Activated CD8-positive, alpha-beta T cell treated with anti-CD3 and anti-CD28 coated beads for 36 hours (primary cell): ENCODE results near the gene GLDC. TPM values are rescaled to one million over a fixed set of nuclear protein-coding genes. Genes with fewer than 3 reads are reported as not detected.

Experiments used
- ATAC-seq: fragments of 200-7000 bp; cut with Tn5 transposase; one replicate; pipeline ENCODE4 v1.10.0; 2021; ENCODE audit warnings: mild to moderate bottlenecking, moderate library complexity
- CTCF ChIA-PET: fragments of 350-600 bp; sonication (Branson Sonifier 250); formaldehyde crosslinking; loops from one replicate; lab custom pipeline; 2021; ENCODE audit warnings: antibody characterized with exemption; lab: Charles Lee
- POLR2A ChIA-PET: fragments of 350-600 bp; sonication (Branson Sonifier 250); formaldehyde crosslinking; loops from one replicate; lab custom pipeline; 2021; ENCODE audit warnings: antibody characterized with exemption; lab: Charles Lee
- DNase-seq: peaks from one replicate; pipeline ENCODE4 v3.0.0-alpha.2; 2020
- H3K27ac Mint-ChIP-seq: one replicate; pipeline ENCODE4 v1.8.0; 2021; ENCODE audit warnings: mild to moderate bottlenecking, mixed read lengths
- H3K27me3 Mint-ChIP-seq: one replicate; pipeline ENCODE4 v1.8.0; 2021; ENCODE audit warnings: mixed read lengths
- H3K36me3 Mint-ChIP-seq: one replicate; pipeline ENCODE4 v1.8.0; 2021; ENCODE audit warnings: low read depth, mixed read lengths
- H3K4me1 Mint-ChIP-seq: one replicate; pipeline ENCODE4 v1.8.0; 2021; ENCODE audit warnings: low read depth, mixed read lengths
- H3K4me3 Mint-ChIP-seq: one replicate; pipeline ENCODE4 v1.8.0; 2021; ENCODE audit warnings: mild to moderate bottlenecking, moderate library complexity, mixed read lengths
- H3K9me3 Mint-ChIP-seq: one replicate; pipeline ENCODE4 v1.8.0; 2021; ENCODE audit warnings: mixed read lengths
- intact Hi-C: fragments of 100-400 bp; cut with micrococcal nuclease; formaldehyde crosslinking; loops from one replicate; pipeline ENCODE4 v1.10.0; 2022
- total RNA-seq, 2 experiments: library from RNA; stranded (reverse); gene quantifications; one replicate each; pipeline ENCODE4 v1.2.3, GENCODE V29; 2021
- TF ChIP-seq, protein P1 (sequence below): fragments of 200-600 bp; IDR thresholded peaks from one replicate; pipeline ENCODE4 v1.8.0; 2022; ENCODE audit warnings: antibody characterized with exemption, mild to moderate bottlenecking

GLDC gene
- total RNA-seq, 2 experiments from 2014 or later = 0.63 to 1.3 TPM

DNA sequence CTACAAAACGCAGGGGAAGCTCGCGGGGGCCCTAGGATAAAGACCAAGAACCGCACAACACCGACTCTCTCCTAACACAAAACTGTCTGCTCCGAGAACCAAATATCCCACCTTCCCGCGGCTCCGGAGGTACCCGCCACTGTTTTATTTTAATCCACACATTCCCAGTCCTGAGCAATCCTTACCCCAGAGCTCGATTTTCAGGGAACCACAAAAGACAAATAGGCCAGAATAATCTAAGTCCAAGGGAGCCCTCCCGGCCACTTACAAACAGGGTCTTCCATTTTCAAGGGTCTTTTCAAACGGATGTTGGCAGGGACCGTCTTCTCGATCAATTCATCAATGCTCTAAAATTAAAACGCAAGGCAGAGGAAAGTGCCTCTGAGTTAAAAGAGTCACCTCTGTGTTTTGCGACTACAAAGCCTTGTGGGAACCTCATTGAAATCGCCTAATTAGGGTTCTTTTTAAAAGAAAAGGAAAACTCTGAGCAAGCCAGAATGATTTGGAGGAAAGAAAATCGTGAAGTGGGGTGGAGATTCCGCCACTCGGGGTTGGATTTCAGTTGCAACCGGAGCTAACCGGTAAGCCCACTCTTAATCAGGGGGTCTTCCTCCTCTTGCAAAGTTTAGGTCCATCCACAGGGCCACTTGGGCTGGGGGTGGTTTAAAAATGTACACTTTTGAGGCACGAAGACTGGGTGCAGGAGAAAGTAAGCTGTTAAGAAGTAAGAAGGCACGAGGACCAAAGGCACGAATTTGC, 1.0 kb downstream of the GLDC start:
- Mint-ChIP-seq H3K4me1 (peaks cover 18% of the 10 kb centered on the region), H3K4me3 (peak overlapping the region; percentile 68), H3K36me3 (no peaks in the 10 kb centered on the region), H3K27me3 (peaks cover 68% of the 10 kb centered on the region), H3K27ac (no peak overlapping the region), H3K9me3 (no peaks in the 10 kb centered on the region)
- ChIA-PET POLR2A (no interaction called here), CTCF (interaction anchor here (1.0 kb wide), 1 partner anchor 59 kb away, joined by 4 read pairs; no protein-coding TSS in a partner anchor)
- DNase-seq = no peak
- TF ChIP-seq, protein P1, sequence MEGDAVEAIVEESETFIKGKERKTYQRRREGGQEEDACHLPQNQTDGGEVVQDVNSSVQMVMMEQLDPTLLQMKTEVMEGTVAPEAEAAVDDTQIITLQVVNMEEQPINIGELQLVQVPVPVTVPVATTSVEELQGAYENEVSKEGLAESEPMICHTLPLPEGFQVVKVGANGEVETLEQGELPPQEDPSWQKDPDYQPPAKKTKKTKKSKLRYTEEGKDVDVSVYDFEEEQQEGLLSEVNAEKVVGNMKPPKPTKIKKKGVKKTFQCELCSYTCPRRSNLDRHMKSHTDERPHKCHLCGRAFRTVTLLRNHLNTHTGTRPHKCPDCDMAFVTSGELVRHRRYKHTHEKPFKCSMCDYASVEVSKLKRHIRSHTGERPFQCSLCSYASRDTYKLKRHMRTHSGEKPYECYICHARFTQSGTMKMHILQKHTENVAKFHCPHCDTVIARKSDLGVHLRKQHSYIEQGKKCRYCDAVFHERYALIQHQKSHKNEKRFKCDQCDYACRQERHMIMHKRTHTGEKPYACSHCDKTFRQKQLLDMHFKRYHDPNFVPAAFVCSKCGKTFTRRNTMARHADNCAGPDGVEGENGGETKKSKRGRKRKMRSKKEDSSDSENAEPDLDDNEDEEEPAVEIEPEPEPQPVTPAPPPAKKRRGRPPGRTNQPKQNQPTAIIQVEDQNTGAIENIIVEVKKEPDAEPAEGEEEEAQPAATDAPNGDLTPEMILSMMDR = no peak
- intact Hi-C loops = no loop called here
- ATAC-seq = no peak

DNA sequence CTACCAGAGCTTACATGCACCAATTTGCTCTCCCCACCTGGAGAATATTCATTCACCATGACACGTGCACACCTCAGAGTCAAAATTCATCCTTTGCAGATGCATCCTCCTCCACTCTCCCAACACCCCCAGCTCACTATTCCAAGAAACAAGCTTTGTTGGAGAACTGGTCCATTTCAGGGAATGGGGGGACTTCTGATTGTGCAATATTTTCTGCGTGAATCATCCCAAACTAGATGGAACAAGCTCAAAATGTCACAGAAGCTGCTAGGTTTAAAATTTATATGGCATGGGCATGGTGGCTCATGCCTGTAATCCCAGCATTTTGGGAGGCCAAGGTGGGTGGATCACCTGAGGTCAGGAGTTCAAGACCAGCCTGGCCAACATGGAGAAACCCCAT, 3.6 kb downstream of the GLDC start:
- Mint-ChIP-seq H3K27me3 (peaks cover 59% of the 10 kb centered on the region), H3K9me3 (no peaks in the 10 kb centered on the region), H3K4me3 (no peak overlapping the region), H3K36me3 (no peaks in the 10 kb centered on the region), H3K4me1 (peaks cover 18% of the 10 kb centered on the region), H3K27ac (no peak overlapping the region)
- POLR2A ChIA-PET = no interaction called here
- no peak for ATAC-seq
- DNase-seq = no peak
- CTCF ChIA-PET = interaction anchor here (0.9 to 2.0 kb wide), 3 partner anchors 8 to 22 kb away, joined by 3 to 5 read pairs (median 3); no protein-coding TSS in a partner anchor
- TF ChIP-seq, protein P1 = no peak
- intact Hi-C loops = no loop called here

DNA sequence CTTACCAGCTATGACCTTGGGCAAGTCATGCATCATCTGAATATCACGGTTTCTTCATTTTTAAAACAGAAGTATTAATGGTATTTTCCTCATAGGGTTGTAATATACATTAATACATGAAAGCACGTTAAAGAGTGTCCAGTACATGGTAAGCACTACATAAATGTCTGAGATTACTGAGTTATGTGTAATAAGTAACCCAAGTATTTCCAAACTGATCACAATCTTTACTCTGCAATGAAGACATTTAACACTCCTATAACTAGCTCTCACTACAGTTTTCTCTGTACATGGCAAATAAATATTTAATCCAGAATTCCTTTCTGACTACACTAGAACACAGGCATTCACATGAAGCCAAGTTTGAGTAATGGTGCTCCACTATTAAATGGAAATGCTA, 4.0 kb downstream of the GLDC start:
- H3K4me3 Mint-ChIP-seq = no peak overlapping the region
- intact Hi-C loops = no loop called here

DNA sequence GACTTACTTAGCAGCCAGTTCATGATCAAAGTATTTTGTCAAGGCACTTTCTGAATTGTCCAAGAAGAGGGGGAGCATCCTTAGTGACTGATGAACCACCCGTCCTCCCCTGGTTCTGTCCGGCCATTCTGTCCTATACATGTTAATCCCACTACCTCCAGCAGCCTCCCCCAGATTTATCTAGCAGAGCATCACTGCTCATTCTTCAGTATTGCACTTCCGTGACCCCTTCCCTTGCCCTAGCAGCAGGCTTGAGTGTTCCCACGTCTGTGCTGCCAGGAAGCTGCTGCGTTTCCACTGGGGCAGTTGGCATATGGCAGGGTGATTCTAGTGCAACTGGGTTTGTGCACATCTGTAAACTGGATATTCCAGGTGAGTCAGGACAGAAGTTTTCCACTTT, 4.5 kb downstream of the GLDC start:
- POLR2A ChIA-PET = interaction anchor here (1.3 kb wide), 1 partner anchor 40 kb away, joined by 3 read pairs; no protein-coding TSS in a partner anchor
- DNase-seq = no peak
- ATAC-seq = no peak
- Mint-ChIP-seq H3K36me3 (no peaks in the 10 kb centered on the region), H3K4me1 (peaks cover 14% of the 10 kb centered on the region), H3K27ac (no peak overlapping the region), H3K4me3 (no peak overlapping the region), H3K27me3 (peaks cover 56% of the 10 kb centered on the region), H3K9me3 (no peaks in the 10 kb centered on the region)
- TF ChIP-seq, protein P1 = no peak
- intact Hi-C loops = no loop called here
- CTCF ChIA-PET = interaction anchor here (0.9 kb wide), 1 partner anchor 23 kb away, joined by 3 read pairs; no protein-coding TSS in a partner anchor

More for the DNA sequence above, 4.0 kb downstream of the GLDC start:
- ATAC-seq = no peak
- Mint-ChIP-seq H3K4me1 (peaks cover 18% of the 10 kb centered on the region), H3K27ac (no peak overlapping the region), H3K36me3 (no peaks in the 10 kb centered on the region), H3K27me3 (peaks cover 57% of the 10 kb centered on the region), H3K9me3 (no peaks in the 10 kb centered on the region)
- TF ChIP-seq, protein P1 = no peak
- no peak for DNase-seq
- CTCF ChIA-PET = interaction anchor here (0.9 to 2.0 kb wide), 2 partner anchors 11 to 22 kb away, joined by 3 to 5 read pairs; no protein-coding TSS in a partner anchor
- POLR2A ChIA-PET = no interaction called here
